Astrocyte of the hippocampus (primary cell): ENCODE data around the gene STARD3.

ENCODE experiments used
- DNase-seq: peaks from one replicate; pipeline ENCODE4 v3.0.0; 2011; ENCODE audit warnings: low read depth, low spot score

The STARD3 gene

DNA sequence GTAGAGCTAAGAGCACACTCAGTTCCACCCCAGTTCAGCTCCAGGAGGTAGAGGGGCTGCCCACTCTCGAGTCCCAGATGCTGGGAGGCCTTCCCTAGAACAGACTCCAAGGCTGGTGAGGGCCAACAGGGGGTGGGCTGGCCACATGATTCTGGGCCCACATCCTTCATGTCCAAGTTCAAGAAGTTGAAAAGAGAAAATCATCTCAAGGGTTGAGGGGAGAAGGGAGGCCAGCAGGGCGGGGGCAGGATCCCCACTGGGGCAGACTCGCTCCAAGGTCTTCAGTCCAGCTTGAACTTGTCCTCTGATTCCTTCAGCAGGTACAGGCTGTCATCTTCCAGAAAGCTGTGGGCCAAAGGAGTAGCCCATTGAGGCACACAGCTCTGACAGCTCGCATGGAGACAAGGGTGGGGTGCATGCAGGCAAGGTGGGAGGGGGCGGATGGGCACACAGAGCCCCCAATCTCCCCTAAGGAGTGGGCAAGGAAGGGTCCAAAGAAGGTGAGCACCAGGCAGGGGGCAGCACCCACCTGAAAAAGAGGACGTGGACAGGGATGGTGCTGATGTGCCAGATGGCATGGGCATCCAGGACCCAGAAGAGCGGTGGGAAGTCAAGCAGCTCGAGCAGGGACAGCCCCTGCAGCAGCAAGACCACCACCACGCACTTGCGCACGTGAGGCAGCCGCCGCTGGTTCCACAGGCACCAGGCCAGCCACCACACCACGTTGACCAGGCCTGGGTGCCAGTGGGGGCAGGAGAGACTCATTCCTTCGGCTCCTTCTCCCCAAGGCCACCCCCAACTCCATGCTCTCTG lies 35.8 kb downstream of the STARD3 start:
- no peak for DNase-seq

DNA sequence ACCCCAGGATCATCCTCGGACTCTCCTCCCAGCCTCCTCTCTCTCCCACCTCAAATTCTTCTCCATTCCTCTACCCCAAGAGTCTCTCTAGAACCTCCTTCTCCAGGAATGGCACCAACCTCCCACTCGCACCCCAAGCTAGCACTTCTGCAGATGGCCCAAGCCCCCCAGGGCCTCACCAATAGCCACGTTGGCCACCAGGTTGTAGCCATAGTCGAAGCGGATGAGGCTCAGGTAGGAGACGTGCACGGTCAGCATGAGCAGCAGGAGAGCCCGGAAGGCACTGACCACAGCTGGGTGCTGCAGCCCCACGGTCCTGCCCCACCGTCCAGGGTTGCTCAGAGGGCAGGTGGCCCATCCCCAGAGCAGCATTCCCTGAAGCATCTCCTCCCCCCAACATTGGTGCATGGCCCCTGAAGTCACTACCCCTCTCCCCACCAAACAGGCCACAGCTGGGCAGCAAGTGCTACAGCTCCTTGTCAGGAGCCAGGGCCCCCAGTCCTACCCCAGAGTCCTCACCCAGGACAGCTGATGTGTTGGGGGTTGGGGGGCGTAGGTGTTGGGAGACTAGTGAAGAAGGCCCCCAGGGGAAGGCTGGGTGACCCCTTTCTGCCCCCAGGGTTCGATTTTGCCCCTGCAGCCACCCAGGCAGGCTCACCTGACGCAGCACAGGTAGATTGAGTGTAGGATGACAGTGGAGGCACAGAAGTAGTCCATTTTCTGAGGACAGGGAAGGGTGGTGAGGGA lies 36.6 kb downstream of the STARD3 start:
- no peak for DNase-seq

GRCh38 chr17:39674179-39674578 lies 37.2 kb downstream of the STARD3 start:
- DNase-seq = no peak

GRCh38 chr17:39674702-39675389 lies 37.9 kb downstream of the STARD3 start:
- DNase-seq = no peak

GRCh38 chr17:39675390-39676082 lies 38.6 kb downstream of the STARD3 start:
- DNase-seq = no peak

- DNase-seq = peak; percentile 53
Observed at GRCh38 chr17:39676198-39676819, 39.4 kb downstream of the STARD3 start.

DNA sequence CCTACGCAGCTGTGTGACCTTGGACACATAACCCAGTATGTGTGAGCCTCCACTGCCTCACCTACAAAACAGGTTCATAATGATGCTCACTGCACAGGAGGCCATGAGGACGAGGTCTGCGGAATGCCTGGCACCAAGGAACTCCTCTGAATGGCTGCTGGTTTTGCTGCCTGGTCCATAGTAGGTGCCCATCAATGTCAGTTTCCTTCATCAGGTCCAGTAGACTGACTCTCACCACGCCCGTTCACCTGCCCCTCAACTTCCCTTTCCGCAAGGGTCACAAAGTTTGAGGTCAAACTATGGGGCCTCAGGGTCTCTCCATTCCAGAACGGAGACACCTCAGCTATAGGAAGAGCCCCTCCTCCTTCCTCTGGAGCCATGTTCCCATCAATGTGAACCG lies 40.1 kb downstream of the STARD3 start:
- DNase-seq = no peak

GRCh38 chr17:39677542-39678339 lies 40.8 kb downstream of the STARD3 start:
- DNase-seq = peak; percentile 59

GRCh38 chr17:39678340-39679116 lies 41.6 kb downstream of the STARD3 start:
- no peak for DNase-seq

DNA sequence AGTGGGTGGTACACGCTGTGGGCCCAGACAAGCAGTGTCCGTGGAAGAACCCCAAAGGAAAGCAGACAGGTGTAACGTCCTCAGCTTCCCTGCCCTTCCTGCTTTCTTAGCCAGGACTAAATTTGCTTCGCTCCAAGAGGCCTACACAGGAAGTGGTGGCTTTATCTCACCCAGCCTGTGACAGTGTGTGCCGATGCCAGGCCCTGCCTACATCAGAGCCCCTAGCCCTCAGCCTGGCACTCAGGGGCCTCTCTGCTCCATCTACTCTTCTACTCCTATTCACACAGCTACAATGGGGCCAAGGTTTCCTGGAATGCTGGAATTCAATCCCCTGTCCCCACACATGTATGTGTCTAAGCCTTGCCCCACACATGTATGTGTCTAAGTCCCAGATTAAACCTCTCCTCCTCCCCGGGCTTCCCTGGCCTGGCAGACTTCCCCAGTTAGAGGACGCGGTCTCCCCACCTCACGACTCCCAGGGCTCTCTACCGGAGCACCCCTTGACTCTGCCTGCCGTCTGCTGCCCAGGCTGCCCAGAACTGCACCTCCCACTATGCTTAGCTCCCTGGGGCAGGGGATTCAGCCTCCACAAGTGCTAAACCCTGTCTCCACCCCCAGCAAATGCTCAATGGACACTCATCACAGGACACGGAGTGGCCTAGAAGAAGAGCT lies 42.7 kb downstream of the STARD3 start:
- DNase-seq = no peak

DNA sequence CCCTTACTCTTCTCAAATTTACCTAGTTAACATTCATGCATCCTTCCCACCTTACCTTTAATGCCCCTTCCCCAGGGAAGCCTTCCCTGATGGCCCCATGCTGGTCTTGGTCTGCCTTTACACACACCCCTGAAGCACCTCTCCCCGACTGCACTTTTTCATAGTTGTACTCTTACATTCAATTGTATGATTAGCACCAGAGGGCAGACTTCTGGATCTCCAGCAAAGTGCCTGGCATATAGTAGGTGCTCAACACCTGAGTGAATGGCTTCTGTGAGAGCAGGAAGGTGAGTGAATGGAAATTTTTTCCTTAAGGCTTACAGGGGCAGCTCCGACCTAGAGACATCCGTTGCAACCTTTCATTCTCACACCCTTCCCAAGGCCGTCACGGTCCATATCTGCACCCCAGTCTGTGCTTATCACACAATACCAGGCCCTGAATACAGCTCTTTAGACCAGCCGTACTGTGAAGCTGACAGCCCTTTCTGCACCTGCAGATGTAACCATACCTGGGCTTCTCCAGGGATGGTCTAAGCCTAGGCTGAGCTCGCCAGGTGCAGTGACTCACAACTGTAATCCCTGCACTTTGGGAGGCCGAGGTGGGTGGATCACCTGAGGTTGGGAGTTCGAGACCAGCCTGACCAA lies 46.5 kb downstream of the STARD3 start:
- DNase-seq = no peak

DNA sequence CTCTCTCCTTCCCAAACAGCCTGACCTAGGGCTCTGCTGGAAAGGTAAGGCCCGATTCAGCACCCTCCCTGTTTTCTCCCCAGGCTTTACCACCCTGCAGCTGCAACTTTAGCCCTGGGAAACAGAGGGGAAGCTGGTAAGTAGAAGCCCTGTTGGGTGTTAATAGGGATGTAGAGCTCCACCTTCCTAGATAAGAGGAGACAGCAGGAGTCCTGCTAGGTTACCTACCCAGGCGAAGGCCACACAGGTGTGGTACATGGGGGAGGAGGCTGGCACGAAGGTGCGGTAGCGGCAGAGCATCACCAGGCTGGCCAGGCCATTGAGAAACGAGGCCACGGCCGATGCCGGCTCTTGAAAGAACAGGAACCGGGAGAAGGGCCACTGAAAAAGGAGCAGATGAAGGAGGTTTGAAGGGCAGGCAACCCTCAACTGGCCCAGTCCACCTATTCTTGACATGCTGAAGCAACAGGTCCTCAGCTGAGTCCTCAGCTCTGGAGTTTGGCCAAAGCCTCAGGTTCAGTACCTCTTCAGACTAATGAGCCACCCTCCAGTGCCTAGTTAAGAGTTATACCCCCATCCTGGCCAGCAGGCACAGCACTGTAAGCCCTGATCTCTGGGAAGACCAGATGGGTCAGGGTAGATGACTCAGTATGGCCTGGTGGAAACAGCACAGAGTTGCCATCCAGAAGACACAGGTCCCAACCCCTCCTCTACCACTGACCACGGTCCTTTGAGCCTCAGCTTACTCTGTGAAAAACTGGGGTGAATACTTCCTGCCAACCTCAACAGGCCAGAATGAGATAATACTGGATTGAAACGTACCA lies 47.6 kb downstream of the STARD3 start:
- DNase-seq = no peak

GRCh38 chr17:39687101-39687545 lies 50.2 kb downstream of the STARD3 start:
- DNase-seq = no peak

GRCh38 chr17:39687546-39688474 lies 50.9 kb downstream of the STARD3 start, which contains the start of gene PGAP3:
PGAP3 (minus strand) TSS chr17:39688057; CDS start chr17:39688014, 43 bp downstream.
- DNase-seq = peak; percentile 95

- no peak for DNase-seq
Observed at GRCh38 chr17:39688475-39688835, 51.5 kb downstream of the STARD3 start.

GRCh38 chr17:39688945-39689344 lies 52.0 kb downstream of the STARD3 start:
- no peak for DNase-seq

GRCh38 chr17:39694593-39694992 lies 57.6 kb downstream of the STARD3 start:
- no peak for DNase-seq
